Inferior parietal cortex (tissue), 1 donor: ENCODE data around the gene FRMD3.

Experiments used
- DNase-seq: peaks from one replicate; pipeline ENCODE4 v3.0.0-alpha.2; 2016; ENCODE audit errors: extremely low spot score

FRMD3 gene

DNA sequence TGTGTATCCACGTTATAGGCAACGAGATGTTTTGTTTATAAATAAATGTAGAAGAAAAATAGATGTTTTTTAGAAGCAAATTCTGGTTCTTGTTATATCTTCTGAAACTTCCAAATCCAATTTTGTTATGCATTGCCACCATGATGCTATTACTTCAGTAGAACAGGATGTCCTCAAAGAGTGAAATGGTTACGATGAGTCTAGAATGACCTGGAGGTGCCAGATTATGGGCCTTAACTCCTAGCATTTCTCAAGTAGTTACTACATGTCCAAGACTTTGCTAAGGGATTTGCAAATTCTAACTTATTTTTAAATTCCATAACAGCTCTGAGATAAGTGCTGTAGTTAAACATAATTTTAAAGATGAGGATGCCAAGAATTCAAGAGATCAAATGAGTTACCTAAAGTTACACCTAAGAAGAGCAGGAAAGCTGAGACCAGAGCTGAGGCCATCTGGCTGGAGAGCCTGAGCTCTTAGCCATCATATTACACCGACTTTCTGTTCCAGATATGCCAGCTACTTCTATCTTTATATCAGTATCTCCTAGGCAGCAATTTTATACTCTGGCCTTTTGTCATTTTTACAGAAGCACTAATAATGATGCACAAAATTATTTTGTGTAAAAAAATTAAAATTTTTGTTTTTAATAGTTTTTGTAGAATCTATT lies 302.0 kb downstream of the FRMD3 start:
- DNase-seq, result no peak

DNA sequence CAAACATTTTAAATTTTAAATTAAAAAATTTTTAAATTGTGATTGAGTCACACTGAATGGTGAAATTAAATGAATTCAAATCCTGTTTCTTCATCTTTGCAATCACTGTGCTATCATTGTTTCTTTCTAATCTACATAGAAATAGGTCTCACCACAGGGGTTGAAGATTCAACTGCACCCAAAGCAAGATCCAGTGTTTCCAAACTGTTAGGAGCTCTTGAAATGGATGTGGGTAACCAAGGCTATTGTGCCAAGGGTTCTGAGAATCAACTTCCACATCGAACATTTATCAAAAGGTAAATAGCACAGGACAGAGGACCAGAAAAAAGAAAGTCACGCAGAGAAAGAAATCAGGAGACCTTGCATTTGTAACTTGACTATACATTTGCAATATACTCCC lies 302.7 kb downstream of the FRMD3 start:
- no peak for DNase-seq

DNA sequence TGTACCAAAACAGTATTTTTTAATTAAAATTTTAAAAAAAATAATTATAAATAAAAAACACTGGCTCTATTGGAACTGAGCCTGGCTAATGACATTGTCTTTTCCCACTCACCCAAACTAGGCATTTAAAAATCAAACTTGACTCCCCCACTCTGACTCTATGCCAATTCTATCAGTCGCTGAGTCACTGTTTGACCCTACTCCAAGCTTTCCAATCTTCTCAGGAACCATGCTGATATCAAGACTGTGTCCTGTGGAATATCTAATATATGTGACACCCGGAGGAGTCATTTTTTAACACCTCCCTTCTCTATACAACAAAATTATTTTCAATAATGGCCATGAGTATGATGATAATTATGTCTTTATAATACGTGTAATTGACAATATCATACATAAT lies 303.7 kb downstream of the FRMD3 start:
- DNase-seq, result no peak

DNA sequence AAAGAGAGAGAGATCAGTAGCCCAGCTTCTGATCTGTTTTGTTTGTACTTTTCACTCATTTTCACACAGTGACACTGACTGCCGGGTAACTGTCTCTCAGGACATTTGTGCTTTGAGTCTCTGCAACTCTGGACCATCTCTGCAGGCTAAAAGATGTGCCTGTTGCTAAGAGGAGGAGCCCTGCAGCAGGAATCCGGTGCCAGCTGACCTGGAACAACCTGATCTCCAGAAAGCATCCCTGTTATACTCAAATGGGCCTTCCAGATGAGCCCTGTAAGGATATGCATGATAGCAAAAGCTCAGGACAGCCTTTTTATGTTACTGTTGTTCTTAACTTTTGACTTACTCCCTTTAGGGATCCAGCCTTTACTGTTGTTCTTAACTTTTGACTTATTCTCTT lies 304.6 kb downstream of the FRMD3 start:
- DNase-seq, result no peak

DNA sequence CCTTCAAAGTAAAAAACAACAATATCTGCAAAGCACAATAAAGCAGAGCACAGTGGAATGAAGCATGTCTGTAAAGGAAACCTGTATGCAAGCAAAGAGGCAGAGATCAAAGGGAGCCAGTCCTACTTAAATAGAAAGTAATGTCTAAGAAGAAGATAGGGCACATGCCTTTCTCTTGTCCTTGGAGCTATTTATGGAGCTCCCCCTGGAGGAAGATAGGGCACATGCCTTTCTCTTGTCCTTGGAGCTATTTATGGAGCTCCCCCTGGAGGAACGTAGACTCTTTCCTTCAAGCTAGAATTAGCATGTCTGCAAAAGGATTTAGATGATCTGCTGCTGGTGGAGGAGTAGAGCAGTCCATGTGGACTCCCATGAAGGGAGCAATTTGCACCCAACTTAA lies 307.2 kb downstream of the FRMD3 start:
- no peak for DNase-seq

DNA sequence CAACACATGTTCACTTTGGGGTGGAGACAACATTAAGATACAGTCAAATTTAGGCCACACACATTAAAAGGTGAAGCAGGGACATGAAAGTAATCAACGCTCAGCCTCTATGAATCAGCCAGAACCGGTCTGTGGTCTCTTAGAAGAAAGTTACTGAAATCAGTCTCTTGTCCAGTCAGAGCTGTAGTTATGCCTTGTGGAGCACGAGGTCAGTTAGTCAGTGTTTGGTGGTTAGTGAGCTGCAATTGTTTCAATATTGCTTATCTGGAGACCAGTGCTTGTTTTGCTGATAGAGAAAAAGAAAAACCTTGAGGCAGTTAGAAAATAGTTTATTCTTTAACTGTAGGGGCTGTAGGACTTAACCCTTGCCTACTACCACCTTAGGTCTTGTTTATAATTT lies 317.5 kb downstream of the FRMD3 start:
- no peak for DNase-seq

DNA sequence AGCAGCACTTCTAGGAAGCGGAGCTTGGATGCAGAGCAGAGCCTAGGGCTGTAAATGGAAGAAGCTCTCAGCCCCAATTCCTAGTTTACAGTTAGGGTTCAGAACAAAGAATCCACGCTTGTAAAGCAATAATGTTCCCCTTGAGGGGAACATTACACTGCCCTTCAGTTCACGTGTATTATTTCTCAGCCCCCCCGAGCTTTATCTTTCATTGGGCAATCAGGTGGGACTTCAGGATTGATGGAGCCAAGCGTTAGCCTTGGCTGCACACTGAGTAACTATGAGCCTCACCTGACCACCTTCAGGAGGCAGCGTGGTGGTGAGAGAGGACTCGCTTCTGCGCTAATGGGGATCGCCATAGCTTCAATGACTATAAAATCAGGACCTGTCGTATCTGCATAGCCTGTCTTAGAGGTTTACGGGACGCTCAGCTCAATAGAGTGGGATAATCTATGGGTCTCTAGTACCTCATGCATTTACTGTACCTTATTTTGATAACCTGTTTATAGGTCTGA lies 318.2 kb downstream of the FRMD3 start:
- no peak for DNase-seq

DNA sequence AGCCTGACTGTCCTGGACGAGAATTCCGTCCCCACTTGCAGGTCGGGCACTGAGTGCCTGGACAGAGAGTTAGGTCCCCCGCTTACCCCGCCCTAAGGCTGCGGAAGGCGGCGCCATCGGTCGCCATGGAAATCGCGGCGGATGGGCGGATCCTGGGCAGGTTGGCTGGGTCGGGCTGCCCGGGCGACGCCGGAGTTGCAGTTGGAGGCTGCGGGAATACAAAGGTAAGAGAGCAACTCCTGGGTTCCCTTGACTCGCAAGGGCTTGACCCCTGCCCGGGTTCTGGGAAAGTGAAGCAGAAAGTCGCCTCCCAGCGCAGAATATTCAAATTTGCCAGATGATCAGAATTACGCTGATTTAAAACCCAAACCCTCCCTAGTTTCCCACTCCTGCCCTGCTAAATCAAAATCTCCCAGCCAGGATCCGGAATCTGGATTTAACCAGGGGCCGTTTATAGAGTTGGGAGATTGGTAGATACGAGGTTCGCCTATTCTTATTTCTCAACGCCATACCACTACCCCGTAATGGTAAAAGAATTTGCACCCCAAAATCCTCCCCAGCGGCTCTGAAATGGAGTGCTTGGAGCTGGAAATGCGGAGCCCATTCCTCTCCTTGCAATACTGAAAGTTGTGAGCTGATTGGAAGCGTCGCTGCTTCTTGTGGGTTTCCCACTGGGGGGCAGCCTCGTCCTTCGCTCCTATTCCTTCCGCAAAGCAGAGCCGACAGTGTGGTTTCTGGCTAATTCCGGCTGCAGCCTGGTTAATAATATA lies 318.9 kb downstream of the FRMD3 start:
- DNase-seq, result peak; percentile 71

DNA sequence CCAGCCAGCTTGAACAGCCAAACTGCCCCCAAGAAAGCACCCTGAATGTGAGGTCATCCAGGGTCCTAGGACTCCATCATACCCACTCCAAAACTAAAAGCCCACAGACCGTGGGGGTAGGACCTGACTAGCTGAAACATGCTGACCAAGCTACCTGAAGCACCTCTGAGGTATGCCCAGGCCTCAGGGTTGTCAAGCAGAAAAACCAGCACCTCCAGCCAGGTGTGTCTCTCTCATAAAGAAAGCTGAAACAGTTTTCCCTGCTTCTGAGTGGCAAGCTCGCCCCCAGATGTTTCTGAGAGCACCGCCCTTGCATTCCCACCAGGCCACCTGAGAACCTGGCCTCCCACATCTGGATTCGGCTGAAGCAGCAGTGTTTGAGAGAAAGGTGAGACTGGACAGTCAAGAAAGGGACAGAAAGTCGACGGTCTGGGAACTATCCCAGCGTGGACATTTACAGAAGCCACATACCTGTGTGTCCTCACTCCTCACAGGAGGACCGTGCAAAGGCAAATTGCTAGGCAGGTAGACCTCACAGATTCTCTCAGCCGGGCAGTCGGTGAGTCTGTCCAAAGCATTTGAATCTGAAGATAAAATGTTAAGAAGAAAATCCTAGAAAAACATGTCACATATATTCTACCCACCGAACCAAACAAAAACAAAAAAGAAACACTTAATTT lies 319.6 kb downstream of the FRMD3 start:
- DNase-seq, result no peak

DNA sequence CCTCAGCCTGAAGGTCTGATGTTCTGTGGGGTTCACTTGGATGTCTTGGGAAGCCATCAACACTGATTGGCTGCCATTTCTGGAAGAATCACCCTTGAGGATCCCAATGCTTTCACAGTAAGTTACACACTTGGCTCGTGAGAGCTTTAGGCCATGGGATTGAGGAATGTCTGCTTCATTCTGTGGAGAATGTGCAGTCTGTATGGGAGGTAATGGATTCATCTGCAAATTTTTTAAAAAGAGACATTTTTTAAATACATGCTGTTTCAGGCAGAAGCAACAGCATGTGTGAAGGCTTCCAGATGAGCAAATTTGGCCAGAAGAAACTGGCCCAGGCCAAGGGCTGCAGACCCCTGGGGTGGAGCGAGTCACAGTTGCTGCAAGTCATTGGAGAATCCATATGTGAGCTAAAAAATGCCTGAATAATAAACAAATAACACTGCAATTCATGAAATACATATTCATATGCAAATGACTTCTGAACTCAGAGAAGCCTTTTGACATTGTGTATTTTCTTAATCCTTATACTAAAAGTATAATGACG lies 328.9 kb downstream of the FRMD3 start:
- no peak for DNase-seq

DNA sequence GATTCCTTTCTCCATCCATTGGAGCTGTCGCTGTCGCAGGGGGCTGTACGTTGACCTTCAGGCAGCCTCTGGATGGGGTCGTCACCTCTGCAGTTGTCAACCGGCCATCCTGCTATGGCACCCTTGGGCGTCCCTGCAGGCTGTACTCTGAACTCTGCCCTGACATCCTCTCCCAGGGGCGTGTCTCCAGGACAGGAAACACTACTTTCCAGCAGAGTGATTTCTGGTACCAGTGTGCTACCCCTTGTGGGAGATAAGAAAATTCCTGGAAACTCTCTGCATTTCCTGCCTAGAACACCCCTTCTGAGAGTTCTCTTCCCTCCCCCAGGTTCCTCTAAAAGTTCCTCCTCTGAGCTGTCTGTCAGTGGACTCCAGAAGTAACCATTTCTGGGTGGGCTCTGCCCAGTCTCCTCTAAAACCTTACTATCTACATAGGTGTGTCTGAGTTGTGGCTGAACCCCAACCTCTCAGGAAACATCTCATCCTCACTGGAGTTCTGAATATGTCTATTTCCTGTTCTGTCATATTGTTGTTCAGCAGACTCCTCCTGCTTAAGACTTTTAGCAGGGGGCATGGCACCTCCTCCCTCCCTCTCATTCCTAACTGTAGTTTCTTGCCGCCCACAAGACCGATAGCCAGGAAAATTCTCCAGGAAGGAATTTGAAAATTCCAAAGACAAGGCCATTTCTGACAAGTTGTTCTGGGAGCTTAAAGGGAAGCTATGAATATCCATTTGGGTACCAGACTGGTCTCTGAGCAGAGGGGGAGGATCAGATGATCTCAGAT lies 329.9 kb downstream of the FRMD3 start:
- no peak for DNase-seq

DNA sequence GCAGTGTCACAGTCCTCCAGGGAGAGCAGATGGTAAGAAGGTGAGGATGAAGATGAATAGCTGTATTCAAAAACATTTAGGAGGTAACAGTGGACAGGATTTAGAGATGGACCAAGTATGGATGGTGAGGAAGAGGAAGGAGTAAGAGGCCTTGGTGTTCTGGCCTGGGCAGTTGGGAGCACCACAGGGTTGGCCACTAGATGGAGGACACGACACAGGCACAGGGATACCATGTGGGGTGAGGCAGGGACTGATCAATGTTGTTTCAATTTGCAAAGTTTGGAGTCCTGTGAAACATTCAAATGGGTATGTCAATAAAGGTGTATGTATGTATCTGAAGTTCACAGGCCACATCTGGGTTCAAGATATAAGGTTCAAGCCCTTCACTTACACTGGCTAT lies 334.2 kb downstream of the FRMD3 start:
- DNase-seq, result no peak

DNA sequence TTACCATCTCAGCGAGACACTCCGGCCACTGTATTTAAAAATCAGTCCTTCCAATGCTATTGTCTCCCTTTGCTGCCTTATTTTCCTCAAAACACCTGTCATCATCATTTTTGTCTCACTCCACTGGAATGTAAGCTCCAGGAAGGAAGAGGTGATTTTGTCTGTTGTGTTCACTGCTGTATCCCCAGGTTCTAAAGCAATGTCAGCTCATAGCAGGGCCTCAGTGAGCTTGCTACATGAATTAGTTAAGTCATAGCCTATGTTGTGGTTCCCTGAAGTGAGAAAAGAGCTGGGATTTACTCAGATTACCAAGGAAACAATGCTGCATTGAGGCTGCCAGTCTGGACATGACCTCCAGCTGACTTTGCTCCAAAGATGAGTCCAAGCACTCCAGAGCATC lies 337.7 kb downstream of the FRMD3 start:
- no peak for DNase-seq

DNA sequence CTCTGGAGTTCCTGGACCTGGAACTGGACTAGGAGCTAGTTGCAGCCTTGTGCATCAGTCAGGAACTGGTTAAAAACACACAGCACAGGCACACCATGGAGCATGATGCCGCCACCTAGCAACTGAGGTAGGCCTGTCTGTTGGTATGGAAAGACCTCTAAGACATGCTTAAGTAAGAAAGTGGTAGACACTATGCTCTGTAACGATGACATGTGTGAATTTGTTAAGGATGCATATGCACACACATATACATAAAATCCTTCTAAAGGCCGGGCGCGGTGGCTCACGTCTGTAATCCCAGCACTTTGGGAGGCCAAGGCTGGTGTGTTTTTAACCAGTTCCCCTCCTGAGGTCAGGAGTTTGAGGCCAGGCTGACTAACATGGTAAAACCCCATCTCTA lies 338.4 kb downstream of the FRMD3 start:
- no peak for DNase-seq

DNA sequence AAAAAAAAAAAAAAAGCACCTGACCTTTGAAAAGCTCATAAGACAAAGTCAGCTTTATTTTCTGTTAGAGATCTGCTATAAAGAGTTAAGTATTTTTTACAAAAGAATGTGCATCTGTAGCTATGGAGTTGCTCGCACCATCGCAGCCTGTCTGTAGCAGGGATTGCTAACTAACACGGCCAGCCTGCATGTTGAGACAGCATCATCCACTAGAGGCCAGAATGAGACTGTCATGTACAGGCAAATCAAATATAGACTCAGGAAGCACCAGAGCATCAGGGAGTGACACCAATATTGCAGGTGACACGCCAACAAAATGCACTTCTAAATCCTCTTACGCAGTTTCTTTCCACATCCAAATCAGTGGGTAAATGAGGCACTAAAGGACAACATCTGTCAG lies 339.0 kb downstream of the FRMD3 start:
- DNase-seq, result peak; percentile 60

DNA sequence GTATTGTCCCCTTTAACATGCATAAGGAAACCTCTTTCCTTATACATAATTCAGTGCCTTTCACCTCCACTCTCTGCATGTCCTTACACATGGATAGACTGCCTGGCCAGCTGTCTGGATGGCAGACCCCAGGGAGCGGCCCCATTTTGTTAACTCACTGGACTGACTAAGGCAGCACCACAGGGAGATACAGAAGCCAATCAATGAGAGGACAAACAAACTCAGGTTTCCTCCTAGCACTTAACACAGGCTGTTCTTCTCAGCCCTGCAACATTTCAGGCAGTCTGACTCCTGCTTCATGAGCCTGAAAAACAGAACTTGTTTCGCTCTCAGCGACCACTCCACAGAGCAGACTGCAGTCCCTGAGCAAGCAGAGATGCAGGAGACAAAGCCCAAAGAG lies 339.8 kb downstream of the FRMD3 start:
- no peak for DNase-seq

DNA sequence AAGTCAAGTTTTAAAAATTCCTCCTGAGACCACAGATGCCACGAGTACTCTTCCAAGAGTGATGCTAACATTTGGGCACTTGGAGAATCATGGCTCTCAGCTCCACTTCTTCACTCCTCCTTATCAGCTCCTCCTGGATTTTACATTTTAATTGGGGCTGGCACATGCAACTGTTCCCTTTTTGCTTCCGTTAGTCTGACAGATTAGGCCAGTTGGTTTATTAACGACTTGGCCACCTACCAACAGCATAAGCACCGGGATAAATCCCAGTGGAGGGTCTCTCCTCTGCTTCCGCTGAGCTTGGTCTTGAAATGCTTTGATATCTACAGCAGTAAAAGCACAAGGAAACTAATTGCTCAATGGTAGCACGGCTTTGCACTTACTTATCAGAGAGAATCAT lies 340.6 kb downstream of the FRMD3 start:
- DNase-seq, result no peak

DNA sequence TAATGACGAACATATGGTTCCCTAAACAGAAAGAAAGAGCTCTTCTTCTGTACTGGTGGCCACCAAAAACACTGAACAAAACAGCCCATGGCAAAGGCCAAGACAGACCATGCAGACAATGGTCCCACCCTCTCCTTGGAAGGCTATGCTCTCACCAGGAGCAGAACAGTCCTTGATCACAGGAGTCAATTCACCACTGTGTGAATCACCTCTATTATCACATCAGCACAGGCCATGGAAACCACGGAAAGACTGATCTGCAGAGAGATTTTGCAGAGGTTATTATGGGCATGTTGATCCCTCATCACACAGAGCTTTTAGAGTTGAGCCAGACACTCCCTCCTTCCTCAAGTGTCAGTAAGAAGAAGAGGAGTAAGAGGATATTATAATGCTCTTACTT lies 341.3 kb downstream of the FRMD3 start:
- no peak for DNase-seq
